ENCODE measurements around the gene KLHL21.
A peak's percentile ranks its signal among the peaks of the same experiment; 100 is the strongest.

Gene KLHL21

DNA sequence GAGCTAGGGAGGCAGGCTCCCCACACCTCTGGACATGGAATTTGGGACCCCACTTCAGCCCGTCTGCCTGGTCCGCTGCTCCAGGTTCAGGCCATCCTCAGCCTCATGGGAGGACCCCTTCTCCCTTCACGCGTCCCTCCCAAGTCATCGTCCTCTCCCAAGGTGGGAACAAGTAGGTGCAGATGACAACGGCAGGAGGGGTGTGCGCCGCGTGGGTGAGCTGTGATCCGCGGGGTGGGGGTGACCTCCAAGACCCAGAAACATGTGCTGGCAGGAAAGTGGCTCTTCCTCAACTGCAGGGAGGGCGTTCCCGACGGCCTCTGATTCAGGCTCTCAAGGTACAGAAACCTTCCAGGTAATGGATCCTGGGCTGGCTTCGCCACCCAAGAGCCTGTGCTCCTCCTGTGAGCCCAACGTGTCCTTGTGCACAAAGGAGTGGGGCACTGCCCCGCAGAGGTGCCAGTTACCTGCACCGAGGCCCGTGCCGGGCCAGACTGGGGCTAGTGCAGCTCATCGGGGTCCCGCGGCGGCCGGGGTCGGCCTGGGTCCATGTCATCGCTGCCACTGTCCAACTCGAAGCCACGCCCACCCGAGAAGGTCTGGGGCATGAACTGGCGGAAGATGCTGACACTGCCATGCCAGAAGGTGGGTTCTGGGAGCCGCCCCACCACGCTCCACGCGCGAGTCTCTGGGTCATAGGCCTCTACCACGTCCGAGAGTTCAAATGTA is 9.6 kb downstream of the KLHL21 start:
- H4K20me1 ChIP-seq (ENCODE audit: insufficient read depth, low read length) = no peaks in the 10 kb centered on the region
- H3K4me1 ChIP-seq (ENCODE audit: insufficient read depth, low read length, severe bottlenecking) = peaks cover 36% of the 10 kb centered on the region
- H3K27ac ChIP-seq (ENCODE audit: low read depth, low read length, poor library complexity, severe bottlenecking) = no peak overlapping the region
- peaks cover 99% of the 10 kb centered on the region for H3K36me3 ChIP-seq (ENCODE audit: insufficient read depth, low read length)
- no peaks in the 10 kb centered on the region for H3K9me2 ChIP-seq (ENCODE audit: low read depth, low read length)
- TF ChIP-seq EZH2 (IDR thresholded peaks at IDR 0.05; ENCODE audit: borderline replicate concordance, low read length) = no peak
- H2AFZ ChIP-seq (ENCODE audit: low read length) = no peak overlapping the region
- no peak overlapping the region for H3K9ac ChIP-seq (ENCODE audit: low read length)
- H3K27me3 ChIP-seq (ENCODE audit: insufficient read depth, low read length) = no peaks in the 10 kb centered on the region
- H3K79me2 ChIP-seq (ENCODE audit: insufficient read depth, low read length) = no peaks in the 10 kb centered on the region
- H3K4me2 ChIP-seq (ENCODE audit: low read length) = no peak overlapping the region
- H3K4me3 ChIP-seq (ENCODE audit: low read depth, low read length, poor library complexity, severe bottlenecking) = no peak overlapping the region
- no peaks in the 10 kb centered on the region for H3K9me3 ChIP-seq (ENCODE audit: low read length)
- H3F3A ChIP-seq (ENCODE audit: insufficient read depth, low read length) = no peaks in the 10 kb centered on the region

DNA sequence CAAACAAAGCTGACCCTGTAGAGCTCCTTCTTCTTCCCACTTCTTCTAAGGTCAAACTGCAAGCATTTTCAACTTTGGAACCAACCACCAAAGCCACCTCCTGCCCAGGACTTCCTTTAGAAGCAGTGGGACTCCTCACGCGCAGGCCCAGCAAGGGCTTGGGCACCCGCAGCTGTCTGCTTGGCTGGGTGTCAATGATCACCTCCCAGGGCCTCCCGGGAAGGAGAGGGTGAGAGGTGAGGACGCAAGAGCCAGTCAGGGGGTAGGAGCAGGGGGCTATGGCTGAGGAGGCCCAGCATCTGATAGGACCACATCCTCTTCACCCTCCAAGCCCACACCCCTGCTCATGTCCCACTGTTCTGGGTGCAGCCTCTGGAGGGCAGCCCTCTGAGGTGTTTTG is 10.2 kb downstream of the KLHL21 start:
- H3K4me2 ChIP-seq (ENCODE audit: low read length) = no peak overlapping the region
- no peaks in the 10 kb centered on the region for H4K20me1 ChIP-seq (ENCODE audit: insufficient read depth, low read length)
- H3K27ac ChIP-seq (ENCODE audit: low read depth, low read length, poor library complexity, severe bottlenecking) = peak overlapping the region; percentile 98
- H3K9me2 ChIP-seq (ENCODE audit: low read depth, low read length) = no peaks in the 10 kb centered on the region
- H3K36me3 ChIP-seq (ENCODE audit: insufficient read depth, low read length) = peaks cover 99% of the 10 kb centered on the region
- H3K4me1 ChIP-seq (ENCODE audit: insufficient read depth, low read length, severe bottlenecking) = peaks cover 37% of the 10 kb centered on the region
- H2AFZ ChIP-seq (ENCODE audit: low read length) = no peak overlapping the region
- no peaks in the 10 kb centered on the region for H3K27me3 ChIP-seq (ENCODE audit: insufficient read depth, low read length)
- no peak overlapping the region for H3K9ac ChIP-seq (ENCODE audit: low read length)
- no peaks in the 10 kb centered on the region for H3K9me3 ChIP-seq (ENCODE audit: low read length)
- no peaks in the 10 kb centered on the region for H3F3A ChIP-seq (ENCODE audit: insufficient read depth, low read length)
- H3K79me2 ChIP-seq (ENCODE audit: insufficient read depth, low read length) = no peaks in the 10 kb centered on the region
- TF ChIP-seq, protein P1, sequence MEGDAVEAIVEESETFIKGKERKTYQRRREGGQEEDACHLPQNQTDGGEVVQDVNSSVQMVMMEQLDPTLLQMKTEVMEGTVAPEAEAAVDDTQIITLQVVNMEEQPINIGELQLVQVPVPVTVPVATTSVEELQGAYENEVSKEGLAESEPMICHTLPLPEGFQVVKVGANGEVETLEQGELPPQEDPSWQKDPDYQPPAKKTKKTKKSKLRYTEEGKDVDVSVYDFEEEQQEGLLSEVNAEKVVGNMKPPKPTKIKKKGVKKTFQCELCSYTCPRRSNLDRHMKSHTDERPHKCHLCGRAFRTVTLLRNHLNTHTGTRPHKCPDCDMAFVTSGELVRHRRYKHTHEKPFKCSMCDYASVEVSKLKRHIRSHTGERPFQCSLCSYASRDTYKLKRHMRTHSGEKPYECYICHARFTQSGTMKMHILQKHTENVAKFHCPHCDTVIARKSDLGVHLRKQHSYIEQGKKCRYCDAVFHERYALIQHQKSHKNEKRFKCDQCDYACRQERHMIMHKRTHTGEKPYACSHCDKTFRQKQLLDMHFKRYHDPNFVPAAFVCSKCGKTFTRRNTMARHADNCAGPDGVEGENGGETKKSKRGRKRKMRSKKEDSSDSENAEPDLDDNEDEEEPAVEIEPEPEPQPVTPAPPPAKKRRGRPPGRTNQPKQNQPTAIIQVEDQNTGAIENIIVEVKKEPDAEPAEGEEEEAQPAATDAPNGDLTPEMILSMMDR (IDR thresholded peaks at IDR 0.05; ENCODE audit: low read length) = no peak
- no peak for TF ChIP-seq EZH2 (IDR thresholded peaks at IDR 0.05; ENCODE audit: borderline replicate concordance, low read length)
- H3K4me3 ChIP-seq (ENCODE audit: low read depth, low read length, poor library complexity, severe bottlenecking) = no peak overlapping the region

DNA sequence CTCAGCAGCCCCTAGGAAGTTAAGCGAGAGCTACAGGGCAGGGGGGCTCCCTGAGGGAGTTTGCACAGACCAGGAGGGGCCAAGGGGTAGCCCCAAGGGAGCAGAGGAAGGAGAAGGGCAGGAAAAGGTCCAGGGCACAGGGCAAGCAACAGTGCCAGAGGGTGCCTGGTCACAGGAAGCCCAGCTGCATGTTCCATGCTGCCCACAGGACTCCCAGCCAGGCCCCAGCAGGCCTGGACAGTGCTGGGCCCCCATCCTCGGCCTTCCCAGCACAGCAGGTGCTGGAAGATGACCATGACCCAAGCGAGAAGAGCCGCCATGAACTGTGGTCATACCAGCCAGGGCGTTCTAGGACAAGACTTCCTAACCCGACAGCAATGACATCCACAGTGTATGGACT is 11.0 kb downstream of the KLHL21 start:
- H3K36me3 ChIP-seq (ENCODE audit: insufficient read depth, low read length) = peaks cover 96% of the 10 kb centered on the region
- H3K9me2 ChIP-seq (ENCODE audit: low read depth, low read length) = no peaks in the 10 kb centered on the region
- no peaks in the 10 kb centered on the region for H3K9me3 ChIP-seq (ENCODE audit: low read length)
- no peak overlapping the region for H3K4me3 ChIP-seq (ENCODE audit: low read depth, low read length, poor library complexity, severe bottlenecking)
- H2AFZ ChIP-seq (ENCODE audit: low read length) = no peak overlapping the region
- H3K4me1 ChIP-seq (ENCODE audit: insufficient read depth, low read length, severe bottlenecking) = peaks cover 38% of the 10 kb centered on the region
- TF ChIP-seq EZH2 (IDR thresholded peaks at IDR 0.05; ENCODE audit: borderline replicate concordance, low read length) = no peak
- TF ChIP-seq, protein P1 (IDR thresholded peaks at IDR 0.05; ENCODE audit: low read length) = no peak
- H3F3A ChIP-seq (ENCODE audit: insufficient read depth, low read length) = no peaks in the 10 kb centered on the region
- peak overlapping the region; percentile 10; the same call in 1 of the 2 replicates for H3K9ac ChIP-seq (ENCODE audit: low read length)
- peak overlapping the region; percentile 98 for H3K27ac ChIP-seq (ENCODE audit: low read depth, low read length, poor library complexity, severe bottlenecking)
- no peaks in the 10 kb centered on the region for H3K79me2 ChIP-seq (ENCODE audit: insufficient read depth, low read length)
- H3K27me3 ChIP-seq (ENCODE audit: insufficient read depth, low read length) = no peaks in the 10 kb centered on the region
- no peaks in the 10 kb centered on the region for H4K20me1 ChIP-seq (ENCODE audit: insufficient read depth, low read length)
- H3K4me2 ChIP-seq (ENCODE audit: low read length) = peak overlapping the region; percentile 14; the same call in 1 of the 2 replicates

DNA sequence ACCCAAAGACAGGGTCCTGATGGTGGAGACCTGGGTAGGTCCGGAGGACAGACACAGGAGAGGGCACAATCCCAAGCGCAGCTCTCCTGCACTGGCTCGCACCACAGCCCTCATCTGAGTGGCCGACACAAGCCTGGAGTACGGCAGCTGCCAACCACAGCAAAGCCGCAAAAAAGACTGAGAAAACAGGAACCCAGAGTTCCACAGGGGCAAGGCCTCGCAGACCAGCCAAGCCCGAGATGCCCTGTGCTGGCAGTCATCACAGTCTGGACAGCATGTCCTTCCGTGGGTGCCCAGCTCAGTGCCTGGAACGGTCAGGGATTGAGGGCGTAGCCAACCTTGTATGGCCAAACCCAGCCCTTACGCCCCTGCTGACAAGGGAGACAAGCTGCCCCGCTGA is 11.4 kb downstream of the KLHL21 start:
- Histone ChIP-seq H3K27me3 (ENCODE audit: insufficient read depth, low read length) (no peaks in the 10 kb centered on the region), H3K27ac (ENCODE audit: low read depth, low read length, poor library complexity, severe bottlenecking) (peak overlapping the region; percentile 98), H3K9me2 (ENCODE audit: low read depth, low read length) (no peaks in the 10 kb centered on the region), H3K4me2 (ENCODE audit: low read length) (peak overlapping the region; percentile 14; the same call in 1 of the 2 replicates), H3K4me3 (ENCODE audit: low read depth, low read length, poor library complexity, severe bottlenecking) (no peak overlapping the region), H2AFZ (ENCODE audit: low read length) (no peak overlapping the region), H3K4me1 (ENCODE audit: insufficient read depth, low read length, severe bottlenecking) (peaks cover 40% of the 10 kb centered on the region), H3K36me3 (ENCODE audit: insufficient read depth, low read length) (peaks cover 93% of the 10 kb centered on the region), H3K79me2 (ENCODE audit: insufficient read depth, low read length) (no peaks in the 10 kb centered on the region), H3F3A (ENCODE audit: insufficient read depth, low read length) (no peaks in the 10 kb centered on the region), H4K20me1 (ENCODE audit: insufficient read depth, low read length) (no peaks in the 10 kb centered on the region), H3K9me3 (ENCODE audit: low read length) (no peaks in the 10 kb centered on the region), H3K9ac (ENCODE audit: low read length) (peak overlapping the region; percentile 10; the same call in 1 of the 2 replicates)
- TF ChIP-seq, protein P1 (IDR thresholded peaks at IDR 0.05; ENCODE audit: low read length) = no peak
- no peak for TF ChIP-seq EZH2 (IDR thresholded peaks at IDR 0.05; ENCODE audit: borderline replicate concordance, low read length)
